Measurements from ENCODE around the gene TRIM26.
"Not testable (repeated sequence)": the region's sequence is repeated elsewhere in the genome, so short reads cannot be mapped to it uniquely, and the experiment has no call there.

DNA sequence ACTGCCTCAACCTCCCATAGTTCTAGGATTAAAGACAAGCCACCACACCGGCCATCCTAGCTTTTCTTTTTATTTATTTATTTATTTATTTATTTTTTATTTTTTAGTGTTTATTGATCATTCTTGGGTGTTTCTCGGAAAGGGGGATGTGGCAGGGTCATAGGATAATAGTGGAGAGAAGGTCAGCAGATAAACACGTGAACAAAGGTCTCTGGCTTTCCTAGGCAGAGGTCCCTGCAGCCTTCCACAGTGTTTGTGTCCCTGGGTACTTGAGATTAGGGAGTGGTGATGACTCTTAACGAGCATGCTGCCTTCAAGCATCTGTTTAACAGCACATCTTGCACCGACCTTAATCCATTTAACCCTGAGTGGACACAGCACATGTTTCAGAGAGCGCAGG lies 8.2 kb upstream of the TRIM26 start:
- TF ChIP-seq, protein P1, sequence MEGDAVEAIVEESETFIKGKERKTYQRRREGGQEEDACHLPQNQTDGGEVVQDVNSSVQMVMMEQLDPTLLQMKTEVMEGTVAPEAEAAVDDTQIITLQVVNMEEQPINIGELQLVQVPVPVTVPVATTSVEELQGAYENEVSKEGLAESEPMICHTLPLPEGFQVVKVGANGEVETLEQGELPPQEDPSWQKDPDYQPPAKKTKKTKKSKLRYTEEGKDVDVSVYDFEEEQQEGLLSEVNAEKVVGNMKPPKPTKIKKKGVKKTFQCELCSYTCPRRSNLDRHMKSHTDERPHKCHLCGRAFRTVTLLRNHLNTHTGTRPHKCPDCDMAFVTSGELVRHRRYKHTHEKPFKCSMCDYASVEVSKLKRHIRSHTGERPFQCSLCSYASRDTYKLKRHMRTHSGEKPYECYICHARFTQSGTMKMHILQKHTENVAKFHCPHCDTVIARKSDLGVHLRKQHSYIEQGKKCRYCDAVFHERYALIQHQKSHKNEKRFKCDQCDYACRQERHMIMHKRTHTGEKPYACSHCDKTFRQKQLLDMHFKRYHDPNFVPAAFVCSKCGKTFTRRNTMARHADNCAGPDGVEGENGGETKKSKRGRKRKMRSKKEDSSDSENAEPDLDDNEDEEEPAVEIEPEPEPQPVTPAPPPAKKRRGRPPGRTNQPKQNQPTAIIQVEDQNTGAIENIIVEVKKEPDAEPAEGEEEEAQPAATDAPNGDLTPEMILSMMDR (IDR thresholded peaks at IDR 0.05), result not testable (repeated sequence)
- TF ChIP-seq POLR2A (IDR thresholded peaks at IDR 0.05), result not testable (repeated sequence)
